ENCODE results near the gene SEC23A.

DNA sequence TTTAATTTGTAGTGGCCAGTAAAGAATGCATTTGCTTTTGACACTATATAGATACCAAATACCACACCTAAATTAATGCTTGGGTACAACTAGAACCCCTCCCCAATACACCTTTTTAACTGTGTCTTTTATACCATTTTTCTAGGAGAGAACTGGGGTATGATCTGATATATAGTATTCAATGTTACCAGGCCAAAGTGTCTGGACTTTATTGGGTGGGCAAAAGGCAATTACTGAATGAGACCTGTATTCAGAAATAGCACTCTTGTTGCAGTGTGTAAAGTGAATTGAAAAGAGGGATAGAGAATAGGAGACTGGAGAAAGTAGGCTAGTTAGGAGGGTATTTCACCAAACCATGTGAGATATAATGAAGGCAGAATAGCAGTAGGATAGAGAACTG lies 74.4 kb downstream of the SEC23A start:
- no peak for TF ChIP-seq USF2 (CRISPR knock-in tag; IDR thresholded peaks at IDR 0.05)
- TF ChIP-seq CTCF (IDR thresholded peaks at IDR 0.05), result no peak
- no peak for TF ChIP-seq ATF3 (CRISPR knock-in tag; conservative IDR thresholded peaks at IDR 0.05)
- no peak for TF ChIP-seq NR2C2 (CRISPR knock-in tag; IDR thresholded peaks at IDR 0.05)
- TF ChIP-seq ZBTB21 (CRISPR knock-in tag; IDR thresholded peaks at IDR 0.05; ENCODE audit: borderline replicate concordance), result no peak
- no peak for TF ChIP-seq ZNF317 (CRISPR knock-in tag; IDR thresholded peaks at IDR 0.05; ENCODE audit: borderline replicate concordance, low read depth)
- no peak for TF ChIP-seq ZNF423 (CRISPR knock-in tag; IDR thresholded peaks at IDR 0.05)
- no peak for TF ChIP-seq KAT7 (CRISPR knock-in tag; IDR thresholded peaks at IDR 0.05; ENCODE audit: borderline replicate concordance)
- TF ChIP-seq, protein P1, sequence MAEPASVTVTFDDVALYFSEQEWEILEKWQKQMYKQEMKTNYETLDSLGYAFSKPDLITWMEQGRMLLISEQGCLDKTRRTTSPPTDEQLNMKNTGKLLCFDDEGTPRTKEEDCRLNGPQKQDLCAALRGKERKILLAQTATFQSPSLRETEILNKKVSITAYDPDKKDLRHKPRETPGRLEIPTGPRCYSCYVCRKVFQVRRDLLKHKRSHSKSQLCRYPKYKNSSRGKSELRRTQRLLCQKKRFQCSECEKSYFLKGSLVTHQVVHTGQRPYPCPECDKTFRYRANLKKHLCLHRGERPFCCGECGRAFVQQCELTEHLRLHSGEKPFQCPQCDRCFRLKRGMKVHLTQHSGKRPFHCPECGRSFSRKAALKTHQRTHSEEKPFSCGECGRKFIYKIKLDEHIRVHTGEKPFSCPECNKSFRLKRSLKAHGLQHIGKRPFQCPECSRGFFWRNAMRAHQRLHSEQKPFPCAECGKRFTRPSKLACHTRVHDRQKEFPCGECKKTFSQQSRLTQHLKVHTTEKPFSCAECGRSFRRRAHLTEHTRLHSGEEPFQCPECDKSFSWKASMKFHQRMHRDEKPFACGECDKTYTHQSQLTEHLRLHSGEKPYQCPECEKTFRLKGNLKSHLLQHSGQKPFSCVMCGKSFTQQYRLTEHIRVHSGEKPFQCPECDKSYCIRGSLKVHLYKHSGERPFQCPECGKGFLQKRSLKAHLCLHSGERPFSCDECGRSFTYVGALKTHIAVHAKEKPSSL (CRISPR knock-in tag; conservative IDR thresholded peaks at IDR 0.05), result no peak
- TF ChIP-seq USF1 (CRISPR knock-in tag; IDR thresholded peaks at IDR 0.05), result no peak
- TF ChIP-seq, protein P2, sequence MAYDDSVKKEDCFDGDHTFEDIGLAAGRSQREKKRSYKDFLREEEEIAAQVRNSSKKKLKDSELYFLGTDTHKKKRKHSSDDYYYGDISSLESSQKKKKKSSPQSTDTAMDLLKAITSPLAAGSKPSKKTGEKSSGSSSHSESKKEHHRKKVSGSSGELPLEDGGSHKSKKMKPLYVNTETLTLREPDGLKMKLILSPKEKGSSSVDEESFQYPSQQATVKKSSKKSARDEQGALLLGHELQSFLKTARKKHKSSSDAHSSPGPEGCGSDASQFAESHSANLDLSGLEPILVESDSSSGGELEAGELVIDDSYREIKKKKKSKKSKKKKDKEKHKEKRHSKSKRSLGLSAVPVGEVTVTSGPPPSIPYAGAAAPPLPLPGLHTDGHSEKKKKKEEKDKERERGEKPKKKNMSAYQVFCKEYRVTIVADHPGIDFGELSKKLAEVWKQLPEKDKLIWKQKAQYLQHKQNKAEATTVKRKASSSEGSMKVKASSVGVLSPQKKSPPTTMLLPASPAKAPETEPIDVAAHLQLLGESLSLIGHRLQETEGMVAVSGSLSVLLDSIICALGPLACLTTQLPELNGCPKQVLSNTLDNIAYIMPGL (CRISPR knock-in tag; IDR thresholded peaks at IDR 0.05), result no peak

Measured in WTC11 (cell line).